Measurements from ENCODE around the gene THBS4.
A peak's percentile ranks its signal among the peaks of the same experiment; 100 is the strongest.

The THBS4 gene

GRCh38 chr5:80076131-80077050 lies 41.2 kb downstream of the THBS4 start:
- Histone ChIP-seq H3K79me2 (ENCODE audit: low read length) (no peaks in the 10 kb centered on the region), H3K27me3 (ENCODE audit: low read depth, low read length) (peaks cover 3% of the 10 kb centered on the region; the same call in 1 of the 2 replicates), H3K9me3 (ENCODE audit: insufficient read depth, low read length) (no peaks in the 10 kb centered on the region), H4K20me1 (ENCODE audit: insufficient read depth, low read length) (no peaks in the 10 kb centered on the region), H3K4me1 (ENCODE audit: low read length) (no peaks in the 10 kb centered on the region), H3K4me3 (ENCODE audit: low read length) (no peak overlapping the region), H3K27ac (ENCODE audit: low read length) (no peak overlapping the region), H2AFZ (ENCODE audit: low read depth, low read length) (no peak overlapping the region), H3K9ac (ENCODE audit: low read length) (no peak overlapping the region), H3K36me3 (replicated peaks; ENCODE audit: low read depth, low read length) (no peaks in the 10 kb centered on the region), H3K4me2 (ENCODE audit: low read length) (no peak overlapping the region)
- no peak for TF ChIP-seq EZH2phosphoT487 (IDR thresholded peaks at IDR 0.05; ENCODE audit: low read depth)
- no peak for TF ChIP-seq CTCF (IDR thresholded peaks at IDR 0.05; ENCODE audit: low read depth, low read length)

- TF ChIP-seq EZH2phosphoT487 (IDR thresholded peaks at IDR 0.05; ENCODE audit: low read depth), result no peak
- no peak for TF ChIP-seq CTCF (IDR thresholded peaks at IDR 0.05; ENCODE audit: low read depth, low read length)
- H2AFZ ChIP-seq (ENCODE audit: low read depth, low read length), result no peak overlapping the region
- no peaks in the 10 kb centered on the region for H3K36me3 ChIP-seq (replicated peaks; ENCODE audit: low read depth, low read length)
- no peak overlapping the region for H3K9ac ChIP-seq (ENCODE audit: low read length)
- H3K4me1 ChIP-seq (ENCODE audit: low read length), result no peaks in the 10 kb centered on the region
- no peaks in the 10 kb centered on the region for H4K20me1 ChIP-seq (ENCODE audit: insufficient read depth, low read length)
- peaks cover 3% of the 10 kb centered on the region; the same call in 1 of the 2 replicates for H3K27me3 ChIP-seq (ENCODE audit: low read depth, low read length)
- H3K27ac ChIP-seq (ENCODE audit: low read length), result no peak overlapping the region
- H3K79me2 ChIP-seq (ENCODE audit: low read length), result no peaks in the 10 kb centered on the region
- H3K4me3 ChIP-seq (ENCODE audit: low read length), result no peak overlapping the region
- no peak overlapping the region for H3K4me2 ChIP-seq (ENCODE audit: low read length)
- H3K9me3 ChIP-seq (ENCODE audit: insufficient read depth, low read length), result no peaks in the 10 kb centered on the region
These were observed 42.0 kb downstream of the THBS4 start for GRCh38 chr5:80077051-80077714.

GRCh38 chr5:80078921-80079320 lies 43.8 kb downstream of the THBS4 start:
- Histone ChIP-seq H2AFZ (ENCODE audit: low read depth, low read length) (no peak overlapping the region), H4K20me1 (ENCODE audit: insufficient read depth, low read length) (no peaks in the 10 kb centered on the region), H3K27ac (ENCODE audit: low read length) (no peak overlapping the region), H3K36me3 (replicated peaks; ENCODE audit: low read depth, low read length) (no peaks in the 10 kb centered on the region), H3K4me1 (ENCODE audit: low read length) (peaks cover 3% of the 10 kb centered on the region; the same call in 1 of the 2 replicates), H3K9ac (ENCODE audit: low read length) (no peak overlapping the region), H3K4me3 (ENCODE audit: low read length) (no peak overlapping the region), H3K9me3 (ENCODE audit: insufficient read depth, low read length) (no peaks in the 10 kb centered on the region), H3K79me2 (ENCODE audit: low read length) (no peaks in the 10 kb centered on the region), H3K27me3 (ENCODE audit: low read depth, low read length) (peaks cover under 1% of the 10 kb centered on the region; the same call in 1 of the 2 replicates), H3K4me2 (ENCODE audit: low read length) (no peak overlapping the region)
- no peak for TF ChIP-seq CTCF (IDR thresholded peaks at IDR 0.05; ENCODE audit: low read depth, low read length)
- TF ChIP-seq EZH2phosphoT487 (IDR thresholded peaks at IDR 0.05; ENCODE audit: low read depth), result no peak

GRCh38 chr5:80082281-80082680 lies 47.1 kb downstream of the THBS4 start:
- peak overlapping the region; percentile 72 for H3K4me3 ChIP-seq (ENCODE audit: low read length)
- no peak for TF ChIP-seq CTCF (IDR thresholded peaks at IDR 0.05; ENCODE audit: low read depth, low read length)
- TF ChIP-seq EZH2phosphoT487 (IDR thresholded peaks at IDR 0.05; ENCODE audit: low read depth), result no peak
- peak overlapping the region; percentile 99 for H2AFZ ChIP-seq (ENCODE audit: low read depth, low read length)
- H3K27me3 ChIP-seq (ENCODE audit: low read depth, low read length), result no peaks in the 10 kb centered on the region
- peaks cover 3% of the 10 kb centered on the region; the same call in 1 of the 2 replicates for H3K4me1 ChIP-seq (ENCODE audit: low read length)
- H3K9me3 ChIP-seq (ENCODE audit: insufficient read depth, low read length), result no peaks in the 10 kb centered on the region
- no peaks in the 10 kb centered on the region for H3K79me2 ChIP-seq (ENCODE audit: low read length)
- H3K9ac ChIP-seq (ENCODE audit: low read length), result peak overlapping the region; percentile 53
- H3K27ac ChIP-seq (ENCODE audit: low read length), result no peak overlapping the region
- H3K36me3 ChIP-seq (replicated peaks; ENCODE audit: low read depth, low read length), result no peaks in the 10 kb centered on the region
- H4K20me1 ChIP-seq (ENCODE audit: insufficient read depth, low read length), result no peaks in the 10 kb centered on the region
- H3K4me2 ChIP-seq (ENCODE audit: low read length), result peak overlapping the region; percentile 92

All from OCI-LY3 (cell line).